H9 (cell line): Measurements from ENCODE around the gene CBY3. TPM values are rescaled to one million over a fixed set of nuclear protein-coding genes. Genes with fewer than 3 reads are reported as not detected.

Experiments used
- DNase-seq: peaks from one replicate; pipeline ENCODE4 v3.0.0-alpha.2; 2017
- H2AFZ ChIP-seq: one replicate; pipeline ENCODE4 v1.6.1; 2013; ENCODE audit warnings: mild to moderate bottlenecking, low read length, control low read depth, moderate library complexity
- H2AK5ac ChIP-seq: 2 replicates; pipeline ENCODE4 v1.6.1; 2013; ENCODE audit warnings: low read length, control low read depth, mixed read lengths; ENCODE audit not compliant: insufficient read length
- H2BK120ac ChIP-seq: one replicate; pipeline ENCODE4 v1.6.1; 2013; ENCODE audit warnings: low read depth, mild to moderate bottlenecking, low read length, control low read depth, inconsistent platforms; ENCODE audit not compliant: poor library complexity, severe bottlenecking
- H2BK12ac ChIP-seq: 2 replicates; pipeline ENCODE4 v1.6.1; 2013; ENCODE audit warnings: low read length, control low read depth, mixed read lengths, low read depth; ENCODE audit not compliant: insufficient read length
- H2BK15ac ChIP-seq: 2 replicates; pipeline ENCODE4 v1.6.1; 2013; ENCODE audit warnings: low read depth, low read length, control low read depth
- H2BK20ac ChIP-seq: one replicate; pipeline ENCODE4 v1.6.1; 2013; ENCODE audit warnings: low read depth, mild to moderate bottlenecking, low read length, control low read depth, inconsistent platforms; ENCODE audit not compliant: poor library complexity, severe bottlenecking
- H2BK5ac ChIP-seq: 2 replicates; pipeline ENCODE4 v1.6.1; 2013; ENCODE audit warnings: low read length, control low read depth, mixed read lengths; ENCODE audit not compliant: insufficient read length
- H3K14ac ChIP-seq: 2 replicates; pipeline ENCODE4 v1.6.1; 2013; ENCODE audit warnings: low read length, control low read depth; ENCODE audit not compliant: insufficient read depth
- H3K18ac ChIP-seq: 2 replicates; pipeline ENCODE4 v1.6.1; 2013; ENCODE audit warnings: low read depth, mild to moderate bottlenecking, mixed read lengths, low read length, control low read depth; ENCODE audit not compliant: insufficient read length
- H3K23ac ChIP-seq: 2 replicates; pipeline ENCODE4 v1.6.1; 2013; ENCODE audit warnings: low read length, control low read depth, mixed read lengths, low read depth; ENCODE audit not compliant: insufficient read length
- H3K23me2 ChIP-seq: 2 replicates; pipeline ENCODE4 v1.6.1; 2013; ENCODE audit warnings: low read depth, mild to moderate bottlenecking, mixed read lengths, low read length, control low read depth; ENCODE audit not compliant: insufficient read length, poor library complexity, severe bottlenecking
- H3K27ac ChIP-seq: 2 replicates; pipeline ENCODE4 v1.5.1; 2013; ENCODE audit warnings: low read length, control low read depth, mixed read lengths, low read depth; ENCODE audit not compliant: insufficient read length
- H3K27me3 ChIP-seq: 2 replicates; pipeline ENCODE4 v1.6.1; 2013; ENCODE audit warnings: low read length, control low read depth, inconsistent platforms; ENCODE audit not compliant: insufficient read depth
- H3K4ac ChIP-seq: 2 replicates; pipeline ENCODE4 v1.6.1; 2013; ENCODE audit warnings: low read depth, mild to moderate bottlenecking, control low read depth, inconsistent platforms, low read length, moderate library complexity
- H3K4me1 ChIP-seq: 2 replicates; pipeline ENCODE4 v1.6.1; 2013; ENCODE audit warnings: low read length, control low read depth, inconsistent platforms; ENCODE audit not compliant: insufficient read depth
- H3K4me2 ChIP-seq: 2 replicates; pipeline ENCODE4 v1.6.1; 2013; ENCODE audit warnings: low read length, control low read depth, mixed read lengths; ENCODE audit not compliant: insufficient read length, insufficient read depth
- H3K56ac ChIP-seq: 2 replicates; pipeline ENCODE4 v1.6.1; 2013; ENCODE audit warnings: low read depth, mild to moderate bottlenecking, mixed read lengths, low read length, control low read depth; ENCODE audit not compliant: insufficient read length
- H3K79me1 ChIP-seq: 2 replicates; pipeline ENCODE4 v1.6.1; 2013; ENCODE audit warnings: low read depth, mild to moderate bottlenecking, moderate library complexity, low read length, control low read depth, inconsistent platforms; ENCODE audit not compliant: insufficient read depth, poor library complexity, severe bottlenecking
- H3K79me2 ChIP-seq: 2 replicates; pipeline ENCODE4 v1.6.1; 2013; ENCODE audit warnings: low read length, control low read depth, inconsistent platforms; ENCODE audit not compliant: insufficient read depth
- H3K9ac ChIP-seq: 2 replicates; pipeline ENCODE4 v1.6.1; 2013; ENCODE audit warnings: low read length, control low read depth, mixed read lengths; ENCODE audit not compliant: insufficient read length; ENCODE audit errors: extremely low read depth
- H3K9me3 ChIP-seq: one replicate; pipeline ENCODE4 v1.6.1; 2013; ENCODE audit warnings: low read depth, low read length, inconsistent platforms; ENCODE audit not compliant: control insufficient read depth
- H3T11ph ChIP-seq: one replicate; pipeline ENCODE4 v1.6.1; 2013; ENCODE audit warnings: mild to moderate bottlenecking, low read length, control low read depth, inconsistent platforms
- H4K20me1 ChIP-seq: one replicate; pipeline ENCODE4 v1.6.1; 2013; ENCODE audit not compliant: control insufficient read depth, insufficient read length, insufficient read depth
- H4K5ac ChIP-seq: 2 replicates; pipeline ENCODE4 v1.6.1; 2013; ENCODE audit warnings: low read depth, mild to moderate bottlenecking, mixed read lengths, low read length, control low read depth; ENCODE audit not compliant: insufficient read length
- H4K8ac ChIP-seq: replicated peaks from 2 replicates; pipeline ENCODE4 v1.6.1; 2013; ENCODE audit warnings: low read length, control low read depth, mixed read lengths, low read depth; ENCODE audit not compliant: insufficient read length
- H4K91ac ChIP-seq: 2 replicates; pipeline ENCODE4 v1.6.1; 2013; ENCODE audit warnings: low read depth, mild to moderate bottlenecking, moderate library complexity, mixed read lengths, low read length, control low read depth; ENCODE audit not compliant: insufficient read length
- H3K27ac Mint-ChIP-seq, 3 experiments: 2 replicates in 2 of 3; 3 replicates in 1 of 3; pipeline ENCODE4 v1.8.0; 2020 to 2021; ENCODE audit warnings: mixed read lengths in 3 of 3, mild to moderate bottlenecking in 1 of 3, moderate library complexity in 1 of 3
- H3K27me3 Mint-ChIP-seq: 2 replicates; pipeline ENCODE4 v1.8.0; 2021; ENCODE audit warnings: low read depth, mild to moderate bottlenecking, moderate library complexity, mixed read lengths
- H3K36me3 Mint-ChIP-seq, 3 experiments: 2 replicates in 2 of 3; 3 replicates in 1 of 3; pipeline ENCODE4 v1.8.0; 2020 to 2021; ENCODE audit warnings: low read depth in 3 of 3, mixed read lengths in 3 of 3; ENCODE audit not compliant: insufficient read depth in 1 of 3
- H3K4me1 Mint-ChIP-seq, 2 experiments: 2 replicates each; pipeline ENCODE4 v1.8.0; 2020; ENCODE audit warnings: mixed read lengths in 2 of 2
- H3K4me3 Mint-ChIP-seq, 2 experiments: 2 replicates in 1 of 2; 3 replicates in 1 of 2; pipeline ENCODE4 v1.8.0; 2020 to 2021; ENCODE audit warnings: mild to moderate bottlenecking in 2 of 2, mixed read lengths in 2 of 2, moderate library complexity in 1 of 2
- H3K9me3 Mint-ChIP-seq, 2 experiments: 2 replicates in 1 of 2; 3 replicates in 1 of 2; pipeline ENCODE4 v1.8.0; 2020; ENCODE audit warnings: mild to moderate bottlenecking in 2 of 2, mixed read lengths in 2 of 2, moderate library complexity in 1 of 2
- WGBS: extraction: QIAGEN DNeasy Blood & Tissue Kit; methylation state at CpG from one replicate; pipeline ENCODE4 v1.1.7; 2013; ENCODE audit warnings: missing lambda C conversion rate, low lambda C conversion rate, mixed read lengths; ENCODE audit not compliant: insufficient read length; ENCODE audit errors: extremely low coverage; 5-methylcytosine and 5-hydroxymethylcytosine counted together
- total RNA-seq: library from RNA; stranded (reverse); gene quantifications from 2 replicates; pipeline ENCODE4 v1.2.1, GENCODE V29; 2021
- TF ChIP-seq, protein P1 (sequence below): fragments of 200-600 bp; sonication (generic); conservative IDR thresholded peaks from 3 replicates; pipeline ENCODE4 v1.8.0; 2021; ENCODE audit warnings: antibody characterized with exemption, mild to moderate bottlenecking

The CBY3 gene
- total RNA-seq, 1 experiment from 2014 or later, result 0.50 TPM

GRCh38 chr5:179729727-179730126 lies 48.9 kb upstream of the CBY3 start:
- Histone ChIP-seq H4K91ac (no peak overlapping the region), H2BK15ac (no peak overlapping the region), H3K9me3 (no peaks in the 10 kb centered on the region), H2BK12ac (no peak overlapping the region), H3K27me3 (no peaks in the 10 kb centered on the region), H3K23ac (no peak overlapping the region), H3K27ac (no peak overlapping the region), H4K8ac (no peak overlapping the region), H3K4me2 (no peak overlapping the region), H3K56ac (no peak overlapping the region), H3K4ac (no peak overlapping the region), H2BK20ac (no peak overlapping the region), H2AFZ (no peak overlapping the region), H3K23me2 (no peaks in the 10 kb centered on the region), H3K79me2 (peaks cover 12% of the 10 kb centered on the region; the same call in 1 of the 2 replicates), H3K18ac (no peak overlapping the region), H3T11ph (no peak overlapping the region), H3K4me1 (no peaks in the 10 kb centered on the region), H3K14ac (no peak overlapping the region), H2BK5ac (no peak overlapping the region), H3K9ac (no peak overlapping the region), H2BK120ac (no peak overlapping the region), H4K20me1 (no peaks in the 10 kb centered on the region), H3K79me1 (no peaks in the 10 kb centered on the region), H4K5ac (no peak overlapping the region), H2AK5ac (no peak overlapping the region)
- Mint-ChIP-seq H3K4me3 (no peak overlapping the region), H3K9me3 (no peaks in the 10 kb centered on the region), H3K36me3 (peaks cover 17 to 66% (median 43%) of the 10 kb centered on the region in 3 experiments; a peak in 6 of 7 replicates), H3K27me3 (no peaks in the 10 kb centered on the region), H3K4me1 (peaks cover 10 to 17% of the 10 kb centered on the region in 2 experiments), H3K27ac (peak overlapping the region in 1 of 3 experiments; percentile 87; a peak in 3 of 7 replicates)
- no CpG with 5 or more reads among the region's 3 CpGs for WGBS
- no peak for DNase-seq
- TF ChIP-seq, protein P1, sequence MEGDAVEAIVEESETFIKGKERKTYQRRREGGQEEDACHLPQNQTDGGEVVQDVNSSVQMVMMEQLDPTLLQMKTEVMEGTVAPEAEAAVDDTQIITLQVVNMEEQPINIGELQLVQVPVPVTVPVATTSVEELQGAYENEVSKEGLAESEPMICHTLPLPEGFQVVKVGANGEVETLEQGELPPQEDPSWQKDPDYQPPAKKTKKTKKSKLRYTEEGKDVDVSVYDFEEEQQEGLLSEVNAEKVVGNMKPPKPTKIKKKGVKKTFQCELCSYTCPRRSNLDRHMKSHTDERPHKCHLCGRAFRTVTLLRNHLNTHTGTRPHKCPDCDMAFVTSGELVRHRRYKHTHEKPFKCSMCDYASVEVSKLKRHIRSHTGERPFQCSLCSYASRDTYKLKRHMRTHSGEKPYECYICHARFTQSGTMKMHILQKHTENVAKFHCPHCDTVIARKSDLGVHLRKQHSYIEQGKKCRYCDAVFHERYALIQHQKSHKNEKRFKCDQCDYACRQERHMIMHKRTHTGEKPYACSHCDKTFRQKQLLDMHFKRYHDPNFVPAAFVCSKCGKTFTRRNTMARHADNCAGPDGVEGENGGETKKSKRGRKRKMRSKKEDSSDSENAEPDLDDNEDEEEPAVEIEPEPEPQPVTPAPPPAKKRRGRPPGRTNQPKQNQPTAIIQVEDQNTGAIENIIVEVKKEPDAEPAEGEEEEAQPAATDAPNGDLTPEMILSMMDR, result no peak
